WTC11 (cell line): ENCODE results near the gene IL20. TPM values are rescaled to one million over a fixed set of nuclear protein-coding genes. Genes with fewer than 3 reads are reported as not detected.

Experiments
- ATAC-seq: fragments of 200-7000 bp; cut with Tn5 transposase; 2 replicates; pipeline ENCODE4 v1.10.0; 2021; ENCODE audit warnings: mild to moderate bottlenecking, moderate library complexity
- CTCF ChIA-PET: fragments of 300-600 bp; sonication (Branson Sonifier 250); formaldehyde crosslinking; loops from one replicate; lab custom pipeline; 2021; ENCODE audit warnings: antibody characterized with exemption; lab: Charles Lee
- POLR2A ChIA-PET: fragments of 350-600 bp; sonication (Branson Sonifier 250); formaldehyde crosslinking; loops from one replicate; lab custom pipeline; 2021; ENCODE audit warnings: antibody characterized with exemption; lab: Charles Lee
- DNase-seq: peaks from one replicate; pipeline ENCODE4 v3.0.0; 2021; ENCODE audit warnings: low spot score
- H3K27ac Mint-ChIP-seq: 2 replicates; pipeline ENCODE4 v1.8.0; 2021; ENCODE audit warnings: mixed read lengths
- H3K27me3 Mint-ChIP-seq: 2 replicates; pipeline ENCODE4 v1.8.0; 2021; ENCODE audit warnings: low read depth, mild to moderate bottlenecking, moderate library complexity, mixed read lengths
- H3K36me3 Mint-ChIP-seq: 2 replicates; pipeline ENCODE4 v1.8.0; 2021; ENCODE audit warnings: mixed read lengths
- H3K4me1 Mint-ChIP-seq: 2 replicates; pipeline ENCODE4 v1.8.0; 2022; ENCODE audit warnings: mixed read lengths
- H3K4me3 Mint-ChIP-seq: 2 replicates; pipeline ENCODE4 v1.8.0; 2021; ENCODE audit warnings: mild to moderate bottlenecking, moderate library complexity, mixed read lengths
- H3K9me3 Mint-ChIP-seq: 2 replicates; pipeline ENCODE4 v1.8.0; 2021; ENCODE audit warnings: mixed read lengths
- CBFB ChIP-seq: sonication (generic); formaldehyde crosslinking; IDR thresholded peaks from 2 replicates; pipeline ENCODE4 v1.8.1; 2022; ENCODE audit warnings: mild to moderate bottlenecking, low read depth, missing genetic modification reagents
- CREB1 ChIP-seq: sonication (generic); formaldehyde crosslinking; IDR thresholded peaks from 2 replicates; pipeline ENCODE4 v1.8.0; 2023; ENCODE audit warnings: mild to moderate bottlenecking, missing genetic modification reagents
- CREM ChIP-seq: sonication (generic); formaldehyde crosslinking; IDR thresholded peaks from 2 replicates; pipeline ENCODE4 v1.8.1; 2022; ENCODE audit warnings: mild to moderate bottlenecking, missing genetic modification reagents, moderate library complexity
- ESRRA ChIP-seq: sonication (generic); formaldehyde crosslinking; IDR thresholded peaks from 2 replicates; pipeline ENCODE4 v1.8.1; 2022; ENCODE audit warnings: mild to moderate bottlenecking, missing genetic modification reagents, borderline replicate concordance
- ETV6 ChIP-seq: sonication (generic); formaldehyde crosslinking; IDR thresholded peaks from 2 replicates; pipeline ENCODE4 v1.8.1; 2022; ENCODE audit warnings: mild to moderate bottlenecking, missing genetic modification reagents
- KAT7 ChIP-seq: sonication (generic); formaldehyde crosslinking; IDR thresholded peaks from 2 replicates; pipeline ENCODE4 v1.8.1; 2023; ENCODE audit warnings: missing genetic modification reagents, mild to moderate bottlenecking, borderline replicate concordance
- NR2C2 ChIP-seq: sonication (generic); formaldehyde crosslinking; IDR thresholded peaks from 2 replicates; pipeline ENCODE4 v1.8.0; 2022; ENCODE audit warnings: mild to moderate bottlenecking, missing genetic modification reagents
- OVOL2 ChIP-seq: fragments of 250-450 bp; sonication (Bioruptor Pico); IDR thresholded peaks from 2 replicates; pipeline ENCODE4 v1.9.0; 2021; ENCODE audit warnings: mild to moderate bottlenecking, borderline replicate concordance
- SMAD3 ChIP-seq: sonication (generic); formaldehyde crosslinking; IDR thresholded peaks from 2 replicates; pipeline ENCODE4 v1.8.0; 2022; ENCODE audit warnings: missing genetic modification reagents, mild to moderate bottlenecking, borderline replicate concordance
- ZNF263 ChIP-seq: sonication (generic); formaldehyde crosslinking; IDR thresholded peaks from 2 replicates; pipeline ENCODE4 v1.8.1; 2022; ENCODE audit warnings: low read depth, mild to moderate bottlenecking, moderate library complexity, missing genetic modification reagents
- total RNA-seq: library from RNA; stranded (reverse); gene quantifications from 3 replicates; pipeline ENCODE4 v1.2.3, GENCODE V29; 2021
- TF ChIP-seq, protein P1 (sequence below): sonication (generic); formaldehyde crosslinking; IDR thresholded peaks from 2 replicates; pipeline ENCODE4 v1.8.1; 2023; ENCODE audit warnings: mild to moderate bottlenecking, moderate library complexity, missing genetic modification reagents
- TF ChIP-seq, protein P2 (sequence below): sonication (generic); formaldehyde crosslinking; IDR thresholded peaks from 2 replicates; pipeline ENCODE4 v1.8.1; 2023; ENCODE audit warnings: mild to moderate bottlenecking, missing genetic modification reagents, moderate library complexity
- TF ChIP-seq, protein P3 (sequence below): fragments of 250-450 bp; sonication (Bioruptor Pico); IDR thresholded peaks from 2 replicates; pipeline ENCODE4 v1.9.0; 2021; ENCODE audit warnings: mild to moderate bottlenecking
- TF ChIP-seq, protein P4 (sequence below): sonication (generic); formaldehyde crosslinking; IDR thresholded peaks from 2 replicates; pipeline ENCODE4 v1.8.0; 2023; ENCODE audit warnings: missing genetic modification reagents
- TF ChIP-seq, protein P5 (sequence below): fragments of 250-450 bp; sonication (Bioruptor Pico); IDR thresholded peaks from 2 replicates; pipeline ENCODE4 v2.1.2; 2022; ENCODE audit warnings: mild to moderate bottlenecking, moderate library complexity
- TF ChIP-seq, protein P6 (sequence below): sonication (generic); formaldehyde crosslinking; IDR thresholded peaks from 2 replicates; pipeline ENCODE4 v1.8.1; 2022; ENCODE audit warnings: low read depth, missing genetic modification reagents, borderline replicate concordance

Gene IL20
- total RNA-seq, 1 experiment from 2014 or later = not detected

DNA sequence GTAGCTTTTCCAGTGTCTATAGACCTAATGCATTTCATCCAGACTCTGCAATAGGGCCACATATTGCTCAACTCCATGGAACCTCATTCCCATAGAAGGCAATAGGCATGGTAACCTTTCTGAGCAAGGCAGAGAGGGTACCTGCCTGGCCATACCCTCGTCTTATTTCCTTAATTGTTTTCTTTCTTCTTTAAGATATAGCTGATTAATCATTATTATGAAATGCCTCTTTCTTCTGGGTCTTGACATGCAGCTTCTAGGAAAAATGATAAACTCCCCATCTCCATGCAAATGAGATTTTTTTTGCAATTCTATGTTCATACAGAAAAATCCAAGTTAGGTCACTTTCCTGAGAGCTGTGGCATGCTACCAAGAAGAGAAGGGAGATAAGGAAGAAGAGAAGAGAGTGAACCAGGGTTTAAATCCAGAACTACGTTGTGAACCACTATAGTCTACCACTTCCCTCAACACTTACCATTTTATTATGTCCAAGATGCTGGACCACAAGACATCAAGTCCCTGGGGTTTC is 33.0 kb upstream of the IL20 start:
- ChIA-PET CTCF (interaction anchor here (1.0 to 1.5 kb wide), 3 partner anchors 33 to 97 kb away, joined by 3 to 4 read pairs (median 3); partner anchors contain the start of gene IL20), POLR2A (no interaction called here)
- Mint-ChIP-seq H3K4me3 (no peak overlapping the region), H3K36me3 (no peaks in the 10 kb centered on the region), H3K27ac (no peak overlapping the region), H3K27me3 (no peaks in the 10 kb centered on the region; the same call in 1 of the 2 replicates), H3K9me3 (no peaks in the 10 kb centered on the region), H3K4me1 (peaks cover 3% of the 10 kb centered on the region)
- ATAC-seq = no peak
- no peak for DNase-seq
- TF ChIP-seq CREM (CRISPR knock-in tag) (no peak), ESRRA (CRISPR knock-in tag) (no peak)
- TF ChIP-seq, protein P1, sequence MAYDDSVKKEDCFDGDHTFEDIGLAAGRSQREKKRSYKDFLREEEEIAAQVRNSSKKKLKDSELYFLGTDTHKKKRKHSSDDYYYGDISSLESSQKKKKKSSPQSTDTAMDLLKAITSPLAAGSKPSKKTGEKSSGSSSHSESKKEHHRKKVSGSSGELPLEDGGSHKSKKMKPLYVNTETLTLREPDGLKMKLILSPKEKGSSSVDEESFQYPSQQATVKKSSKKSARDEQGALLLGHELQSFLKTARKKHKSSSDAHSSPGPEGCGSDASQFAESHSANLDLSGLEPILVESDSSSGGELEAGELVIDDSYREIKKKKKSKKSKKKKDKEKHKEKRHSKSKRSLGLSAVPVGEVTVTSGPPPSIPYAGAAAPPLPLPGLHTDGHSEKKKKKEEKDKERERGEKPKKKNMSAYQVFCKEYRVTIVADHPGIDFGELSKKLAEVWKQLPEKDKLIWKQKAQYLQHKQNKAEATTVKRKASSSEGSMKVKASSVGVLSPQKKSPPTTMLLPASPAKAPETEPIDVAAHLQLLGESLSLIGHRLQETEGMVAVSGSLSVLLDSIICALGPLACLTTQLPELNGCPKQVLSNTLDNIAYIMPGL (CRISPR knock-in tag) = no peak

DNA sequence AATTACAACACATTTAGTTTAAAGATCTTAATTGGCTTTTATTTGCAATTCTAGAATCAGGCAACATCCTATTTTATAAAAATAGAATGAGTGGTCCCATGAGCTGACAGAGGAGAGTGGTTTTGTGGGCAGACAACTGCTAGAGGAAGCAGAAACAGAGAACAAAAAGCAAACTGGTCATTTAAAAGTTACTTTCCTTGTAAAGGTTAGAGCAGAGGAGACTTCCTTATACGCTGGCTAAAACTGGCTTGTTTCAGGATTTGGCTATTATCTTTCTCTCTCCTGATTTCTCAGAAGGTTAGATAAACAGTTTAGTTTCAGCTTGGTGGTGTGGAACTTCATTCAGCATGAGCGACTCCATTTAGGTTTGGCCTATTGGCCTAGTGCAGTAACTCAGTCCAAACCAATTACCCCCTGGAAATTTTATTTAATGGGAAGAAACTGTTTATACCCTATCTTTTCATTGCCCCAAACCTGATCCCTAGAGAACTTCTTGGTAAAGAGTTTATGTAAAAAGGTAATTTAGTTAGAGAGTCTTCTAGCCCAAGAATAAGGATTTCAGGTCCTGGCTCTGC is 32.2 kb upstream of the IL20 start:
- POLR2A ChIA-PET = no interaction called here

DNA sequence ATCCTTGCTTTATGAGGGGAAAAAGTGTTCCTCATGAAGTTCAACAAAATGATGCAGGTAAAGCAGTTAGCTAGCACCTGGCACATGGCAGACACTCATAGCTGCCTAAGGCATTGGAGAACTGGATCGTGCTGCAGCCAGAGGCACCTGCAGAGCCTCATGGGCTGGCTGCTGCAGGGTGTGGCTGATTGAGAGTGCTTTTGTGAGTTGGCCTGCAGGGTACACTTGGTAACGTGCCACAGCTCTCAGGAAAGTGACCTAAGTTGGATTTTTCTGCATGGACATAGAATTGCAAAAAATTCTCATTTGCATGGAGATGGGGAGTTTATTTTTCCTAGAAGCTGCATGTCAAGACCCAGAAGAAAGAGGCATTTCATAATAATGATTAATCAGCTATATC is 31.6 kb upstream of the IL20 start:
- ATAC-seq = peak; percentile 69
- H3K36me3 Mint-ChIP-seq = no peaks in the 10 kb centered on the region
- no peak overlapping the region for H3K4me3 Mint-ChIP-seq
- TF ChIP-seq, protein P2, sequence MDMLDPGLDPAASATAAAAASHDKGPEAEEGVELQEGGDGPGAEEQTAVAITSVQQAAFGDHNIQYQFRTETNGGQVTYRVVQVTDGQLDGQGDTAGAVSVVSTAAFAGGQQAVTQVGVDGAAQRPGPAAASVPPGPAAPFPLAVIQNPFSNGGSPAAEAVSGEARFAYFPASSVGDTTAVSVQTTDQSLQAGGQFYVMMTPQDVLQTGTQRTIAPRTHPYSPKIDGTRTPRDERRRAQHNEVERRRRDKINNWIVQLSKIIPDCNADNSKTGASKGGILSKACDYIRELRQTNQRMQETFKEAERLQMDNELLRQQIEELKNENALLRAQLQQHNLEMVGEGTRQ (CRISPR knock-in tag) = no peak
- TF ChIP-seq OVOL2 = no peak
- TF ChIP-seq ETV6 = no peak
- TF ChIP-seq, protein P3, sequence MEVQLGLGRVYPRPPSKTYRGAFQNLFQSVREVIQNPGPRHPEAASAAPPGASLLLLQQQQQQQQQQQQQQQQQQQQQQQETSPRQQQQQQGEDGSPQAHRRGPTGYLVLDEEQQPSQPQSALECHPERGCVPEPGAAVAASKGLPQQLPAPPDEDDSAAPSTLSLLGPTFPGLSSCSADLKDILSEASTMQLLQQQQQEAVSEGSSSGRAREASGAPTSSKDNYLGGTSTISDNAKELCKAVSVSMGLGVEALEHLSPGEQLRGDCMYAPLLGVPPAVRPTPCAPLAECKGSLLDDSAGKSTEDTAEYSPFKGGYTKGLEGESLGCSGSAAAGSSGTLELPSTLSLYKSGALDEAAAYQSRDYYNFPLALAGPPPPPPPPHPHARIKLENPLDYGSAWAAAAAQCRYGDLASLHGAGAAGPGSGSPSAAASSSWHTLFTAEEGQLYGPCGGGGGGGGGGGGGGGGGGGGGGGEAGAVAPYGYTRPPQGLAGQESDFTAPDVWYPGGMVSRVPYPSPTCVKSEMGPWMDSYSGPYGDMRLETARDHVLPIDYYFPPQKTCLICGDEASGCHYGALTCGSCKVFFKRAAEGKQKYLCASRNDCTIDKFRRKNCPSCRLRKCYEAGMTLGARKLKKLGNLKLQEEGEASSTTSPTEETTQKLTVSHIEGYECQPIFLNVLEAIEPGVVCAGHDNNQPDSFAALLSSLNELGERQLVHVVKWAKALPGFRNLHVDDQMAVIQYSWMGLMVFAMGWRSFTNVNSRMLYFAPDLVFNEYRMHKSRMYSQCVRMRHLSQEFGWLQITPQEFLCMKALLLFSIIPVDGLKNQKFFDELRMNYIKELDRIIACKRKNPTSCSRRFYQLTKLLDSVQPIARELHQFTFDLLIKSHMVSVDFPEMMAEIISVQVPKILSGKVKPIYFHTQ (CRISPR knock-in tag) = no peak
- H3K9me3 Mint-ChIP-seq = no peaks in the 10 kb centered on the region
- DNase-seq = no peak
- H3K4me1 Mint-ChIP-seq = peaks cover 3% of the 10 kb centered on the region
- no peaks in the 10 kb centered on the region; the same call in 1 of the 2 replicates for H3K27me3 Mint-ChIP-seq
- ChIA-PET POLR2A (no interaction called here), CTCF (interaction anchor here (1.3 to 1.6 kb wide), 2 partner anchors 75 to 148 kb away, joined by 3 to 4 read pairs; no protein-coding TSS in a partner anchor)
- no peak overlapping the region for H3K27ac Mint-ChIP-seq

More for the DNA sequence above, 32.2 kb upstream of the IL20 start:
- CTCF ChIA-PET = interaction anchor here (1.3 kb wide), 1 partner anchor 76 kb away, joined by 3 read pairs; no protein-coding TSS in a partner anchor
- H3K27me3 Mint-ChIP-seq = no peaks in the 10 kb centered on the region; the same call in 1 of the 2 replicates
- no peaks in the 10 kb centered on the region for H3K9me3 Mint-ChIP-seq
- H3K27ac Mint-ChIP-seq = no peak overlapping the region
- no peak overlapping the region for H3K4me3 Mint-ChIP-seq
- no peak for TF ChIP-seq NR2C2 (CRISPR knock-in tag)
- TF ChIP-seq ETV6 = no peak
- TF ChIP-seq CBFB (CRISPR knock-in tag) = no peak
- TF ChIP-seq, protein P4, sequence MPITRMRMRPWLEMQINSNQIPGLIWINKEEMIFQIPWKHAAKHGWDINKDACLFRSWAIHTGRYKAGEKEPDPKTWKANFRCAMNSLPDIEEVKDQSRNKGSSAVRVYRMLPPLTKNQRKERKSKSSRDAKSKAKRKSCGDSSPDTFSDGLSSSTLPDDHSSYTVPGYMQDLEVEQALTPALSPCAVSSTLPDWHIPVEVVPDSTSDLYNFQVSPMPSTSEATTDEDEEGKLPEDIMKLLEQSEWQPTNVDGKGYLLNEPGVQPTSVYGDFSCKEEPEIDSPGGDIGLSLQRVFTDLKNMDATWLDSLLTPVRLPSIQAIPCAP = no peak
- TF ChIP-seq SMAD3 (CRISPR knock-in tag) = no peak
- TF ChIP-seq ZNF263 (CRISPR knock-in tag) = no peak
- TF ChIP-seq, protein P5, sequence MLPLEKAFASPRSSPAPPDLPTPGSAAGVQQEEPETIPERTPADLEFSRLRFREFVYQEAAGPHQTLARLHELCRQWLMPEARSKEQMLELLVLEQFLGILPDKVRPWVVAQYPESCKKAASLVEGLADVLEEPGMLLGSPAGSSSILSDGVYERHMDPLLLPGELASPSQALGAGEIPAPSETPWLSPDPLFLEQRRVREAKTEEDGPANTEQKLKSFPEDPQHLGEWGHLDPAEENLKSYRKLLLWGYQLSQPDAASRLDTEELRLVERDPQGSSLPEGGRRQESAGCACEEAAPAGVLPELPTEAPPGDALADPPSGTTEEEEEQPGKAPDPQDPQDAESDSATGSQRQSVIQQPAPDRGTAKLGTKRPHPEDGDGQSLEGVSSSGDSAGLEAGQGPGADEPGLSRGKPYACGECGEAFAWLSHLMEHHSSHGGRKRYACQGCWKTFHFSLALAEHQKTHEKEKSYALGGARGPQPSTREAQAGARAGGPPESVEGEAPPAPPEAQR (CRISPR knock-in tag) = no peak
- TF ChIP-seq, protein P6, sequence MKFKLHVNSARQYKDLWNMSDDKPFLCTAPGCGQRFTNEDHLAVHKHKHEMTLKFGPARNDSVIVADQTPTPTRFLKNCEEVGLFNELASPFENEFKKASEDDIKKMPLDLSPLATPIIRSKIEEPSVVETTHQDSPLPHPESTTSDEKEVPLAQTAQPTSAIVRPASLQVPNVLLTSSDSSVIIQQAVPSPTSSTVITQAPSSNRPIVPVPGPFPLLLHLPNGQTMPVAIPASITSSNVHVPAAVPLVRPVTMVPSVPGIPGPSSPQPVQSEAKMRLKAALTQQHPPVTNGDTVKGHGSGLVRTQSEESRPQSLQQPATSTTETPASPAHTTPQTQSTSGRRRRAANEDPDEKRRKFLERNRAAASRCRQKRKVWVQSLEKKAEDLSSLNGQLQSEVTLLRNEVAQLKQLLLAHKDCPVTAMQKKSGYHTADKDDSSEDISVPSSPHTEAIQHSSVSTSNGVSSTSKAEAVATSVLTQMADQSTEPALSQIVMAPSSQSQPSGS (CRISPR knock-in tag) = no peak
- no peak for TF ChIP-seq CREB1
- TF ChIP-seq OVOL2 = no peak
- no peak for TF ChIP-seq KAT7 (CRISPR knock-in tag)
- ATAC-seq (no peak), DNase-seq (no peak)
- peaks cover 3% of the 10 kb centered on the region for H3K4me1 Mint-ChIP-seq
- no peaks in the 10 kb centered on the region for H3K36me3 Mint-ChIP-seq
